GM18861 (cell line): ENCODE measurements around the gene ACAN.

Source experiments
- ATAC-seq: cut with Tn5 transposase; IDR thresholded peaks from one replicate; pipeline ENCODE4 v1.9.1; 2021; ENCODE audit not compliant: unreplicated experiment

ACAN gene

DNA sequence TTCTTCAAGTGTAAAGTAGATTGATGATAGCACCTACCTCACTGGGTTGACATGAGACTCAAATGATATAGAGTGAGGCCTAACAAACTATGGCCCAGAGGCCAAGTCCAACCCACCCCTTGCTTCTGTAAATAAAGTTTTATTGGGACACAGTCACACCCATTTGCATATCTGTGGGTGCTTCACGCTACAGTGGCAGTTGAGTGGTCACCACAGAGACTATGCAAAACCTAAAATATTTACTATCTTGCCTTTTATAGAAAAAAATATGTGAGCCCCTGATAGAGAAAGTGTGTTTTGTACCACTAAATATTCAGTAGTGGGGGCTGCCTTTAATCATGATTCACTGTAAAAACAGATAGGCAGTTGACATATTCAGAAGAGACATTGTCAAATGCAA lies 38.0 kb downstream of the ACAN start:
- ATAC-seq: no peak

DNA sequence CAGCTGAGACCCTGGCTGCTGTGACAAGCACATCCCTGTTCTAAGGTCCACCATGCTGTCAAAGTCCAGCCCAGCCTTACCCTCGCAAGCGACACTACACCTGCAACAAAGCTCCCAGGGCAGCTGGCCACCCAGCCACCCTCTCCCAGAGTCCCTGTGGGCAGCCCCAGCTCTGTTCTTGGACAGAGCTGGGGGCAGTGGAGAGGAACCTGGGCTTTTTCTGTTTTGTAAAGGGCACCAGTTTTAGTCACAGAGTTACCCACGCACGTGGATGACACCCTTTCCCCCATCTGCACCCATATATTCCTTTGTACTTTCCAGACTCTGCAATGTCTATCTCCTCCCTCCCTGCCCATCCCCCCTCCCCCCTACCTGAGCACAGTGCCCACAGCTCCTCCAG lies 38.9 kb downstream of the ACAN start:
- ATAC-seq: no peak

DNA sequence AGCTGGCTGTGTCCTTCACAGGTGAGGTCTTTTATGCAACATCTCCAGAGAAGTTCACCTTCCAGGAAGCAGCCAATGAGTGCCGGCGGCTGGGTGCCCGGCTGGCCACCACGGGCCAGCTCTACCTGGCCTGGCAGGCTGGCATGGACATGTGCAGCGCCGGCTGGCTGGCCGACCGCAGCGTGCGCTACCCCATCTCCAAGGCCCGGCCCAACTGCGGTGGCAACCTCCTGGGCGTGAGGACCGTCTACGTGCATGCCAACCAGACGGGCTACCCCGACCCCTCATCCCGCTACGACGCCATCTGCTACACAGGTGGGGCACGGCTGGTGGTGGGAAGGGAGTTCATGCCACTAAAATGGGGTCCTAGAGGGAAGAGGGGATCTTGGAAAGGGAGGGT lies 40.1 kb downstream of the ACAN start:
- no peak for ATAC-seq

DNA sequence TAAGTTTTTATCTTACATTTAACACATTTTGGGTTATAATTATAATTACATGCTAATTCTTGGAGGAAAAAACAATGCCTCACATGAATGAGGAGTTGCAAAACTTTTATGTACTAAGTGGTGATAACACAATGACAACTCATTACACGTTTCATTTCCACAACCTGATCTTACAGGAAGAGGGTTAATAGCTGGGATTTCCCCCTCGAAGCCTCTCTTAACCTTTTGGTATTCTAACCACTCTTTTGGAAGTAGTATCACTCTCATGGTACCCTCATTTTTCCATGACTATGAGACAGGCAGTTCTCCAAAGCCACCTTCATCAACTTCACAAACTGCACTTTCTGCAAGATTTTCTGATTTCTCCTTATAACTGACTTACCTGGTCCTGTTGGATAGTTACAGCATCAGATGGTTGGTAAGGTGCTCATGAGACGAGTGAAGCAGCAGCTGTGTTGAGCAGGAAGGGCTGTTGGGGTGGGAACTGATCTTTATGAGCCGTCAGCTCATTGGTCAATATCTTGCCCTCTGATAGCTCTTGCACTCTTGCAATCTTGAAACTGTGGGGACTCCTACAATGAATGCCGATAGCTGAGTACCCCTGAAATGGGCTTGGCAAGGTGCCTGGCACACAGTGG lies 41.6 kb downstream of the ACAN start:
- ATAC-seq: no peak

DNA sequence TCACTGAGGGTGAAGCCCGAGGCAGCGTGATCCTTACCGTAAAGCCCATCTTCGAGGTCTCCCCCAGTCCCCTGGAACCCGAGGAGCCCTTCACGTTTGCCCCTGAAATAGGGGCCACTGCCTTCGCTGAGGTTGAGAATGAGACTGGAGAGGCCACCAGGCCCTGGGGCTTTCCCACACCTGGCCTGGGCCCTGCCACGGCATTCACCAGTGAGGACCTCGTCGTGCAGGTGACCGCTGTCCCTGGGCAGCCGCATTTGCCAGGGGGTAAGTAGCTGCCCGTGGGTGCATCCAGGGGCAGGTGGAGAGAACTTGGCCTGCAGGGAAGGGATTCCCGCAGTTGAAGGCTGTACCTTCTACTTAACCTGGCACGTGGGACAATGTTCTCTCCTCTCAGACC lies 42.4 kb downstream of the ACAN start:
- ATAC-seq: no peak

DNA sequence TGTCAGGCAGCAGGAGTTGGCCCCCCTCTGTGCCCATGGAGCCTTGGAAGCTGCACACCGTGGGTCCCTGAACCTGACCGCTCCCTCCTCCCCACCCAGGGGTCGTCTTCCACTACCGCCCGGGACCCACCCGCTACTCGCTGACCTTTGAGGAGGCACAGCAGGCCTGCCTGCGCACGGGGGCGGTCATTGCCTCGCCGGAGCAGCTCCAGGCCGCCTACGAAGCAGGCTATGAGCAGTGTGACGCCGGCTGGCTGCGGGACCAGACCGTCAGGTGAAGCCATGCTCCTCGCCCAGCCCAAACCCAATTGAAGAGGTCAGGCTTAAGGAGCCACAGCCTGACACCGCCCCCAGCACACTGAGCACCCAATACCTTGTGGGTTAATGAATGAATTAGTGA lies 43.9 kb downstream of the ACAN start:
- ATAC-seq: no peak

DNA sequence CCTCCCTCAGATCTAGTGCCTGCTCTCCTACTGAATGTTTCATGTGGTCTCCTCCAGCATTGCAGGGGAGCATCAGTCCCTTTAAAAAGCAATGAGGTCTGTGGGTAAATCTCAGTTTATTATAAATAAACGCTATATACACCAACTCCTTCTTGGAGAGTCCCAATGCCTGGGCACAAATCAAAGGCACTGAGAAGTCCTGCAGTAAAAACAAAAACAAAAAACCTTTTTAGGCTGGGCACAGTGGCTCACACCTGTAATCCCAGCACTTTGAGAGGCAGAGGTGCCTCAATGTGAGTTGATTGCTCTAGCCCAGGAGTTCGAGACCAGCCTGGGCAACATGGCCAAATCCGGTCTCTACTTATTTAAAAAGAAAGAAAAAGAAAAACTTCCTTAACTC lies 45.0 kb downstream of the ACAN start:
- ATAC-seq: no peak

DNA sequence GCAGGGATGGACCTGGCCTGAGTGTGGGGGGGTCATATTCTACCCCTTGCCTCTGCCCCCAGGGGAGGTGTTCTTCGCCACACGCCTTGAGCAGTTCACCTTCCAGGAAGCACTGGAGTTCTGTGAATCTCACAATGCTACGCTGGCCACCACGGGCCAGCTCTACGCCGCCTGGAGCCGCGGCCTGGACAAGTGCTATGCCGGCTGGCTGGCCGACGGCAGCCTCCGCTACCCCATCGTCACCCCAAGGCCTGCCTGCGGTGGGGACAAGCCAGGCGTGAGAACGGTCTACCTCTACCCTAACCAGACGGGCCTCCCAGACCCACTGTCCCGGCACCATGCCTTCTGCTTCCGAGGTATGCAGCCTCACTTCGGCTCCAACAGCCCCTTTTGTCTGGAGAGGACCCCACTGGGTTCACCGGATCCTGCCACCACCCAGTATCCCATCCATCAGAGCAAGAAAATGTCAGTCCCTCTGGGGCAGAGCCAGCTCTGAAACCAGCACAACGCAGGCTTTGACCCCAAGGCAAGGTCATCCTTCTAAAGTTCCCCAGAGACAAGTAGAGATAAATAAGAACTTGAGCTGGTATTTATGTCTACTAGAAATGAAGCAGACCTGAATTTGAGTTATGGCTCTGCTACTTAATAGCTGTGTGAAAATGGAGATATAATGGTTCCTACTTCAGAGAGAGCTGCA lies 46.3 kb downstream of the ACAN start:
- ATAC-seq: no peak

DNA sequence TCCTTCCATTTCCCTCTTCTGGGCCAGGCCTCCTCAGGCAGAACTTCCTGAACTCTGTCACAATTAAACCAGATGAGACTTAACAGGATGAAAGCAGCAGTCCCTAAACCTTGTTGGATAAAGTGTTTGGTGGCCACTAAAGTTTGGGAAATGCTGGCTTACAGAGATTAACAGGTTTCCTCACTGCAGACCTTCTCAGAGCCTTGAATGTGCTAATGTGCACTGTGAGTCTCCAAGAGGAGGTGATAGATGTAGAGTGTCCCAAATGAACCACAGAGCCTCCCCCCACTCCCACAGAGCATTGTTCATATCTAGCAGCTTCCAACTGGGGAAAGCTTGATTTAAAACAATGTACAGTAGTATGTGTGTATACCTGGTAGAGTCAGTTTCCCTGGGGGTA lies 49.2 kb downstream of the ACAN start:
- no peak for ATAC-seq

DNA sequence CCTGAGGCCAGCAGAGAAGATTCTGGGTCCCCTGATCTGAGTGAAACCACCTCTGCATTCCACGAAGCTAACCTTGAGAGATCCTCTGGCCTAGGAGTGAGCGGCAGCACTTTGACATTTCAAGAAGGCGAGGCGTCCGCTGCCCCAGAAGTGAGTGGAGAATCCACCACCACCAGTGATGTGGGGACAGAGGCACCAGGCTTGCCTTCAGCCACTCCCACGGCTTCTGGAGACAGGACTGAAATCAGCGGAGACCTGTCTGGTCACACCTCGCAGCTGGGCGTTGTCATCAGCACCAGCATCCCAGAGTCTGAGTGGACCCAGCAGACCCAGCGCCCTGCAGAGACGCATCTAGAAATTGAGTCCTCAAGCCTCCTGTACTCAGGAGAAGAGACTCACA lies 55.7 kb downstream of the ACAN start:
- no peak for ATAC-seq

DNA sequence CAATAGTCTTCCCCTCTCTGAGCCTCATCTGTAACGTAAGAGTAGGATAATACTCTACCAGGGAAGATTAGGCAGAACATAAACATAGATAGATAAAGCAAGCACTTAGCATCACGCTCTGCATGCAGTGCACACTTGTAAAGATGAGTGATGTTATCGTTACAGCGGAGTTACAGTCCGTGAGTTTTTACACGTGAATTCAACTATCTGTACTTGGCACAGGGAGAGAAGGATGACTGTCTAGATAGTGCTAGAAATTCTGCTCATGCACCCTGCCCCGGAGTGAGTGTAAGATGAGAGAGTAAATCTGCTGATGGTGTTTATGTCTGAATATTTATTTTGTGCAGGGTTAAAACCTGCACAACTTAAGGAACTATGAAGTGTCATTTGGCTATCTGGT lies 56.3 kb downstream of the ACAN start:
- ATAC-seq: no peak

DNA sequence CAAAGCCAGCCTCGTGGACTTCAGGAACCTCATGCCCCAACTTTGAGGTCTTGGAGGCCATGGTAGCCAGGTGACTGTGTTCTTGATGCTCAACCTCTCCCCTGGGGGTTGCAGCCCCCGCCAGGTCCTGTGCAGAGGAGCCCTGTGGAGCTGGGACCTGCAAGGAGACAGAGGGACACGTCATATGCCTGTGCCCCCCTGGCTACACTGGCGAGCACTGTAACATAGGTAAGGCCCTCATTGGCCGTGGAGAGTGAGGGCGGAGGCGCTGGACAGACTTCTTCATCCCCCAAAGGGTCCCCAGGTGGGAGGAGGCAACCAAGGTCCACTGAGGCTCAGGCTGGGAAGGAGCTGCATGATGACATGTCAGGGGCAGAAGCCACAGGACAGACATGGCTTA lies 57.0 kb downstream of the ACAN start:
- ATAC-seq: no peak

DNA sequence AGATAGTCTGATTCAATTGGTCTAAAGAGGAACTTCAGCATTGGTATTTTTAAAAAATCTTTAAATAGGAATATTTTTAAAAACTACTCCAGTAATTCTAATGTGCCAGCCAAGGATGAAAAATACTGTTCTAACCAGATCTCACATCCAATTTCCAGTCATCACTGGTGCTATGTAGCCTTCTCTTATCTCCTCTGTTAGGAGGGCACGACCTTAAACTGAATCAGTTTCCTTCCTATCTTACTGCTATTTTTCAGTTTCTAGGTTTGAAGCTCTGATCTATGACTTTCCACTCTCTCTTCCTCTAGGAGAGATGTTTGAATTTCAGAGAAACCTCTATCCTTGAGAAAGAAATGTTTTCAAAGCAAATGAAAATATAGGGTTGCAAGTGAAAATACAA lies 60.2 kb downstream of the ACAN start:
- ATAC-seq: no peak

DNA sequence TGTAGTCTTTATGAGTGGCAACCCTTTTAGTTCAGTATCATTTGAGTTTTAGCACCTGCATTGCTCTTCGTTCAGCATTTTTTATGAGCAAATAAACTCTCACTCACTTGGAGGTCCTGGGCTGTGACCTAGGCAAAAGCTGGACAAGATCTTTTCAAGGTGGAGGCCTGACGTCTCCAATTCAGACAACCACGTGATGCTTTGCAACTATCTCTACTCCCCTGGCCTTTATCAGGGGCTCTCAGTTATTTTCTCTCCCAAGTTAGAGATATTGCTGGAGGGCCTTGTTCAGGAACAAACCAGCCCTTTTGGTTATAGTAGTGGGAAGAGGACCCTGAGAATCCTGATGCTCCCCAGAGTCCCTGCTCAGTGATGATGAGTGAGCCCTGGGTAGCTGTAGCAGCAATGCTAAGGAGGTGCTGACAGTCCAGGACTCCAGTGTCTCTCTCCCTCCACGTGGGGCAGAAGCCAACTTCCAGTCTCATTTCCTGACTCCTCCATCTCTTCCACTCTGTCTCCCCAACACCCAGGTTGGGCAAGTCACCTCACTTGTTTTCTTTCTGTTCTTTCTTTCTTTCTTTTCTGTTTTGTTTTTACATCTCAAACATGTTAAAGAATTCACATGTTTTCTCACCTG lies 61.7 kb downstream of the ACAN start:
- no peak for ATAC-seq

DNA sequence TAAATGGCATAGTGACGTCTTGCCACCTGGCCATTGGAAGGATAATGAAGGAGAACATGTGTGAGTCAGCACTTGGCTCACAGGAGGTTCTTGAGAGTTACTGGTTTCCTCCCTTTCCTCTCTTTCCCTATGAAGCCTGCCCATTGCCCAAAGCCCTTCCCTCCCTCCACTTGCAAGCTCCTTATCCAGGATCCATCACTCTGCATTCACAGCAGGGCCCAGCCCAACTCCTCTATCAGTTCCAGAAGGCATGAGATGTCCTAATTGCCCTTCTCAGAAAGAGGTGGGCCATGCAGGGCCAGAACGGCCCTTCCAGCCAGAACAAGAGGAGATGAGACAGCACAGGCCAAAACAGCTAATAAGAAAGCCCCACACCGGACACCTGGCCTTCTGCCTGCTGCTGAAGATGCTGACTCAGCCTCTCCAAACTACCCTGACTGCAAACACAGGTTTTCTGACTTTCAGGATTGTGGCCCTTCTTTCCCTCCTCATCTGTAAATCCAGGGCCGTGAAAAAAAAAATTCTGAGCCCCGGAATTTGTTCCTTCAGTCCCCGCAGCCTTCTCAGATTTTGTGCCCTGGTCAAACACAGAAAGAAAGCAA lies 62.4 kb downstream of the ACAN start:
- ATAC-seq: no peak

DNA sequence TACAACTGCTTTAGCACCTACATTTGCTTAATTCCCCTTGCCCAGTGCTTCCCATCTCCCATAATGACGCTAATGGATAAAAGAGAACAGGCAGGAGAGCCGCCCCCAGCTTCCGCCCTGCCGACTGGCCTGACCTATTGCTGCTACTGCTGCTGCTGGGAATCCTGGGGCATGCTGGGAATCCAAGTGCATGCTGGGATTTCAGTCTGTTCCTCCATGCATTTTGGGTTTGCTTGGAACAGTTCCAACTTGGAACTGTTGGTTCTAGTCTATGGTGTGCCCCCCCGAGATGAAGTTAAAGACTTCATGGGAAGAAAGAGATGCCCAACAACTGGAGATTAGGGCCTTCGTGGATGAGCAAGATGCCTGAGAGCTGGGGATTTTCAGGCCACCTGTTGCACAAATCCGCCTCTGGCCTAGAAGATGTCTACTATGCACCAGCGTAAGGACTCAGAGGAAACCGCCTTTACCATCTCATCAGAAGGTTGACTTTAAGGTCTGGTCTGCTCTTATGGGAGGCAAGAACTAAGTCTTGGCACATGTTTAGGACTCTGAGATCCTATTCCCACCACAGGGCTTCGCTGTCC lies 63.2 kb downstream of the ACAN start:
- ATAC-seq: no peak

DNA sequence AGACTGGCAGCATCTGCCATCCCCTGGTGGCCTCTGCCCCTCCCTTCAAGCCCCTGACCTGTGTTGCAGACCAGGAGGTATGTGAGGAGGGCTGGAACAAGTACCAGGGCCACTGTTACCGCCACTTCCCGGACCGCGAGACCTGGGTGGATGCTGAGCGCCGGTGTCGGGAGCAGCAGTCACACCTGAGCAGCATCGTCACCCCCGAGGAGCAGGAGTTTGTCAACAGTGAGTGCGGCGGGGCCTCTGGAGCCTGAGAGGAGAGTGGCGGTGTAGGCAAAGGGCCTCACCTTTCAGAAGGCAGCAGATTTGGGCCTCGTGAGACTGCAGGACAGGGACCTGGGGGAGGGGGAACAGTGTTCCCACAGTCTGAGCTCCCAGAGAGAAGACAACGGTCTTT lies 68.1 kb downstream of the ACAN start:
- ATAC-seq: no peak

DNA sequence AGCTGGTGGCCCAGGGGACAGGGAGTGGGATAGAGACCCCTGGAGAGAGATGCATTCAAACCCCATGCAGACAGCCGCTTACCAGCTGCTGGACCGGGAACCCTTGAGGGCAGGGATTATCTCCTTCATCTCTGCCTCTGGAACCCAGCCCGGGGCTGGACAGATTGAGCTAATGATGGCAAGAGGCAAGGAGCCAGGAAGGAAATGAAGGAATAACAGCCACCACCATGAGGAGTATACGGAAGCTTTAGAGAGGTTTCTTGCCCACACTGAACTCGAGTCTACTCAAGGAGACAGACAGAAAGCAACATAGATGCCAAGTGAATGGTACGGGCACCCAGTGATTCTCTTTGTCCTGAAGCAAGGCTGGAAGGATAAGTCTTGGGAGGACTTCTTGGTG lies 68.9 kb downstream of the ACAN start:
- ATAC-seq: no peak

DNA sequence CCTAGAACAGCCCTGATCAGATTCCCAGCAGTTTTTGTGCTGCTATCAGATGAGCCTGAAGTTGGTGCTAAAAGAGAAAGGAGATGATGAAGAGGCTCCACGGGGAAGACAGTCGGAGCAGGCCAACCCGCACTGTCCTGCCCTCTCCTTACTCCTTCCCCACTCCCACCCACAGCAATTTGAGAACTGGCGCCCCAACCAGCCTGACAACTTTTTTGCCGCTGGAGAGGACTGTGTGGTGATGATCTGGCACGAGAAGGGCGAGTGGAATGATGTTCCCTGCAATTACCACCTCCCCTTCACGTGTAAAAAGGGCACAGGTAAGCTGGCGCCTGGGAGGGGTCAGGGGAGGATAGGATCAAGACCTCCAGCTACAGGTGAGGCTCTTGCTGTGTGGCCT lies 69.5 kb downstream of the ACAN start:
- ATAC-seq: no peak

DNA sequence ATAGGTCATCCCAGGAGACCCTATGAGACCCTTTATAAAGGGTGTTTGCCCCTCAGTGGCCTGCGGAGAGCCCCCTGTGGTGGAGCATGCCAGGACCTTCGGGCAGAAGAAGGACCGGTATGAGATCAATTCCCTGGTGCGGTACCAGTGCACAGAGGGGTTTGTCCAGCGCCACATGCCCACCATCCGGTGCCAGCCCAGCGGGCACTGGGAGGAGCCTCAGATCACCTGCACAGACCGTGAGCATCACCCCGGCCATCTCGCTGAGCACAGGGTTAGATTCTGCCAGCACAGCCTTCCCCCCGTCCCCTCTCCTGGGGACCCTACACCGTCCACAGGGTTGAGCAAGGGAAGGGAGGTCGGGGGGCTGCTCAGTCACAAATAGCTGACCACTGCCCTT lies 70.5 kb downstream of the ACAN start:
- ATAC-seq: no peak

DNA sequence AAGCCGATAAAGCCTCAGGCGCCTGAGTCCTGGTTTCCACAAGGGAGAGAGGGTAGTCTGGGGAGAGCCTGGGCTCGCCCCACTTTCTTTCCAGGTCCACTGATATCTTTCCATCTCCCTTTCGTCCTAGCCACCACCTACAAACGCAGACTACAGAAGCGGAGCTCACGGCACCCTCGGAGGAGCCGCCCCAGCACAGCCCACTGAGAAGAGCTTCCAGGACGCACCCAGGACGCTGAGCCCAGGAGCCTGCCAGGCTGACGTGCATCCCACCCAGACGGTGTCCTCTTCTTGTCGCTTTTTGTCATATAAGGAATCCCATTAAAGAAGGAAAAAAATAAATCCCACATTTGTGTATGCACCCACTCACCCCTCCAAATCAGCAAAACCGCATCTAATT lies 71.0 kb downstream of the ACAN start:
- no peak for ATAC-seq

DNA sequence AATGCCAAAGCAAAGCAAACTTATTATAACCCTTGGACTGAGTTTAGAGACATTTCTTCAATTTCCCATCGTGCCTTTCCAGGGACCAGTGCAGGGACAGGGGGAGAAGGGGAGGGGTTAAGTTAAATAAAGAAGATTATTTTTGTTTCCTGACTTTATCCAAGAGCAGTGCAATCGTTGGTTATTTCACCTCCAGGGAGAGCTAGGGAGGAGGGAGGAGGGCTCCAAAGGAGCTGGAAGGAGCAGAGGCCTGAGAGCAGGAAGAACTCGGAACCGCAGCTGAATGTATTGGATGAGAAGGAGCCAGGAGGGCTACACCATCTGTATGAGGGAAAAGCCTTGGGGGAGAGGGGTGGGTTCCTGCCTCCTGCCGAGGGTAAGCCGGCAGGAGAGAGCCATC lies 71.4 kb downstream of the ACAN start:
- no peak for ATAC-seq
